ENCODE results near the gene RPTOR. TPM values are rescaled to one million over a fixed set of nuclear protein-coding genes. Genes with fewer than 3 reads are reported as not detected.

RPTOR gene
- total and polyA plus RNA-seq, 10 of the 15 experiments (the other 5 are each of a cell fraction or from before 2014, with no cell fraction given) = 0.18 to 32.1 (median 7.8) TPM

DNA sequence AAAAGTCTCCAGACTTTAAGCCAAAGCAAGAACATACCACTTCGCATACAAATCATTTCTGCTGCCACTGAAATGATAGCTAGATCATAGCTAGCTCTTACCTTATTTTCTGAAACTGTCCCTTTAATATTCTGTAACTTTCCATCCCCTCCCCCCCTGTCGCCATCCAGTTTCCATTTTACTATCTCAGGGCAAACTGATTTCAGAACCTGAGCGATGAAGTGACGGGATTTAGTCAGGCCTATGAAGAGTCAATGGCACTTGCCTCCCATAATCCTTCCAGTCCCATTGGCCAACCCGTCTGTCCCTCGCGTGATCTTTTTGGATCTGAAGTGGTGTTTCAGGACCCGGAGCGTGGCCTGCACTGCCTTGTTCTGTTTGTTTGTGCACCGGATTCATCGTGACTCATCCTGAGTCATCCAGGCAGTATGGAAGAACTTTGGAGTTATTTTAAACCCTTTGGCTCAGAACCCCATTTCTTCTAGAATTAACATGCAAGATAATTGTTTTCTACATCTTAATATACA is 247.2 kb downstream of the RPTOR start:
- H3K9me3 ChIP-seq (replicated peaks; ENCODE audit: control insufficient read depth, insufficient read depth, low read length) = peaks cover 5% of the 10 kb centered on the region; the same call in 2 of the 3 replicates
- H3K4me2 ChIP-seq (ENCODE audit: control insufficient read depth, insufficient read depth) = no peak overlapping the region
- RAD21 ChIA-PET (ENCODE audit: unreplicated experiment) = interaction anchor here (1.2 to 2.6 kb wide), 4 partner anchors 41 to 186 kb away, joined by 4 to 15 read pairs (median 4); no protein-coding TSS in a partner anchor
- H3K79me2 ChIP-seq (ENCODE audit: control insufficient read depth, insufficient read depth, low read length) = no peaks in the 10 kb centered on the region; the same call in 1 of the 2 replicates
- no peaks in the 10 kb centered on the region for H4K20me1 ChIP-seq (ENCODE audit: control insufficient read depth, insufficient read depth)
- CTCF ChIA-PET = interaction anchor here (0.8 to 3.0 kb wide), 3 partner anchors 11 to 101 kb away, joined by 3 to 13 read pairs (median 4); no protein-coding TSS in a partner anchor
- DNase-seq (ENCODE audit: low read depth, low spot score) (no peak), FAIRE-seq (no peak), ATAC-seq (no peak)
- SMC1A ChIA-PET (ENCODE audit: uncharacterized antibody, unreplicated experiment) = interaction anchor here (1.0 to 3.7 kb wide), 6 partner anchors 11 to 181 kb away, joined by 3 to 24 read pairs (median 8); no protein-coding TSS in a partner anchor
- H3K9ac ChIP-seq (ENCODE audit: control insufficient read depth, insufficient read depth, low read length) = no peak overlapping the region
- H2AFZ ChIP-seq (ENCODE audit: control insufficient read depth, low read depth, low read length) = no peak overlapping the region
- intact Hi-C loops (cut with micrococcal nuclease; ENCODE audit: unreplicated experiment) = loop anchor here (5.0 kb wide), 1 partner anchor 40 kb away; no protein-coding TSS in a partner anchor
- H3K4me1 ChIP-seq (ENCODE audit: control insufficient read depth, insufficient read depth, low read length) = peaks cover 39% of the 10 kb centered on the region
- TF ChIP-seq NFIC (IDR thresholded peaks at IDR 0.05; ENCODE audit: low read depth, low read length) (peak; percentile 53; the same call in 1 of the 2 replicates), SMC3 (IDR thresholded peaks at IDR 0.05; ENCODE audit: borderline replicate concordance, low read length) (no peak), EZH2 (IDR thresholded peaks at IDR 0.05; ENCODE audit: borderline replicate concordance, control insufficient read depth, low read depth, low read length) (no peak), HDAC6 (IDR thresholded peaks at IDR 0.05; ENCODE audit: unreplicated experiment) (no peak), JUNB (IDR thresholded peaks at IDR 0.05) (peak; percentile 66), CREM (IDR thresholded peaks at IDR 0.05; ENCODE audit: low read depth) (0 out of 2 replicates have a peak, but pooled peaks have one; percentile 16), POLR2AphosphoS5 (IDR thresholded peaks at IDR 0.05; ENCODE audit: low read length) (no peak), IRF4 (IDR thresholded peaks at IDR 0.05; ENCODE audit: low read depth, low read length) (0 out of 2 replicates have a peak, but pooled peaks have one; percentile 25), PAX8 (IDR thresholded peaks at IDR 0.05) (no peak), EED (IDR thresholded peaks at IDR 0.05; ENCODE audit: low read depth) (0 out of 2 replicates have a peak, but pooled peaks have one; percentile 23), MTA3 (IDR thresholded peaks at IDR 0.05; ENCODE audit: borderline replicate concordance, low read length) (peak; percentile 43; the same call in 1 of the 2 replicates), ESRRA (IDR thresholded peaks at IDR 0.05; ENCODE audit: low read length) (no peak), POU2F2 (IDR thresholded peaks at IDR 0.05; ENCODE audit: borderline replicate concordance, low read depth, low read length) (no peak)
- TF ChIP-seq, protein P1, sequence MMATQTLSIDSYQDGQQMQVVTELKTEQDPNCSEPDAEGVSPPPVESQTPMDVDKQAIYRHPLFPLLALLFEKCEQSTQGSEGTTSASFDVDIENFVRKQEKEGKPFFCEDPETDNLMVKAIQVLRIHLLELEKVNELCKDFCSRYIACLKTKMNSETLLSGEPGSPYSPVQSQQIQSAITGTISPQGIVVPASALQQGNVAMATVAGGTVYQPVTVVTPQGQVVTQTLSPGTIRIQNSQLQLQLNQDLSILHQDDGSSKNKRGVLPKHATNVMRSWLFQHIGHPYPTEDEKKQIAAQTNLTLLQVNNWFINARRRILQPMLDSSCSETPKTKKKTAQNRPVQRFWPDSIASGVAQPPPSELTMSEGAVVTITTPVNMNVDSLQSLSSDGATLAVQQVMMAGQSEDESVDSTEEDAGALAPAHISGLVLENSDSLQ (IDR thresholded peaks at IDR 0.05) = peak; percentile 22; the same call in 1 of the 2 replicates
- TF ChIP-seq, protein P2, sequence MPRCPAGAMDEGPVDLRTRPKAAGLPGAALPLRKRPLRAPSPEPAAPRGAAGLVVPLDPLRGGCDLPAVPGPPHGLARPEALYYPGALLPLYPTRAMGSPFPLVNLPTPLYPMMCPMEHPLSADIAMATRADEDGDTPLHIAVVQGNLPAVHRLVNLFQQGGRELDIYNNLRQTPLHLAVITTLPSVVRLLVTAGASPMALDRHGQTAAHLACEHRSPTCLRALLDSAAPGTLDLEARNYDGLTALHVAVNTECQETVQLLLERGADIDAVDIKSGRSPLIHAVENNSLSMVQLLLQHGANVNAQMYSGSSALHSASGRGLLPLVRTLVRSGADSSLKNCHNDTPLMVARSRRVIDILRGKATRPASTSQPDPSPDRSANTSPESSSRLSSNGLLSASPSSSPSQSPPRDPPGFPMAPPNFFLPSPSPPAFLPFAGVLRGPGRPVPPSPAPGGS (IDR thresholded peaks at IDR 0.05; ENCODE audit: borderline replicate concordance, insufficient read depth, low read depth, low read length, poor library complexity, severe bottlenecking) = peak; percentile 66
- TF ChIP-seq, protein P3, sequence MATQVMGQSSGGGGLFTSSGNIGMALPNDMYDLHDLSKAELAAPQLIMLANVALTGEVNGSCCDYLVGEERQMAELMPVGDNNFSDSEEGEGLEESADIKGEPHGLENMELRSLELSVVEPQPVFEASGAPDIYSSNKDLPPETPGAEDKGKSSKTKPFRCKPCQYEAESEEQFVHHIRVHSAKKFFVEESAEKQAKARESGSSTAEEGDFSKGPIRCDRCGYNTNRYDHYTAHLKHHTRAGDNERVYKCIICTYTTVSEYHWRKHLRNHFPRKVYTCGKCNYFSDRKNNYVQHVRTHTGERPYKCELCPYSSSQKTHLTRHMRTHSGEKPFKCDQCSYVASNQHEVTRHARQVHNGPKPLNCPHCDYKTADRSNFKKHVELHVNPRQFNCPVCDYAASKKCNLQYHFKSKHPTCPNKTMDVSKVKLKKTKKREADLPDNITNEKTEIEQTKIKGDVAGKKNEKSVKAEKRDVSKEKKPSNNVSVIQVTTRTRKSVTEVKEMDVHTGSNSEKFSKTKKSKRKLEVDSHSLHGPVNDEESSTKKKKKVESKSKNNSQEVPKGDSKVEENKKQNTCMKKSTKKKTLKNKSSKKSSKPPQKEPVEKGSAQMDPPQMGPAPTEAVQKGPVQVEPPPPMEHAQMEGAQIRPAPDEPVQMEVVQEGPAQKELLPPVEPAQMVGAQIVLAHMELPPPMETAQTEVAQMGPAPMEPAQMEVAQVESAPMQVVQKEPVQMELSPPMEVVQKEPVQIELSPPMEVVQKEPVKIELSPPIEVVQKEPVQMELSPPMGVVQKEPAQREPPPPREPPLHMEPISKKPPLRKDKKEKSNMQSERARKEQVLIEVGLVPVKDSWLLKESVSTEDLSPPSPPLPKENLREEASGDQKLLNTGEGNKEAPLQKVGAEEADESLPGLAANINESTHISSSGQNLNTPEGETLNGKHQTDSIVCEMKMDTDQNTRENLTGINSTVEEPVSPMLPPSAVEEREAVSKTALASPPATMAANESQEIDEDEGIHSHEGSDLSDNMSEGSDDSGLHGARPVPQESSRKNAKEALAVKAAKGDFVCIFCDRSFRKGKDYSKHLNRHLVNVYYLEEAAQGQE (IDR thresholded peaks at IDR 0.05; ENCODE audit: low read depth, low read length) = no peak
- peak overlapping the region; percentile 51 for H3K27ac ChIP-seq (ENCODE audit: control insufficient read depth, insufficient read depth)
- in situ Hi-C loops (cut with MboI) = no loop called here
- no peak overlapping the region for H3K4me3 ChIP-seq
- POLR2A ChIA-PET = interaction anchor here (1.7 kb wide), 1 partner anchor 41 kb away, joined by 4 read pairs; no protein-coding TSS in a partner anchor
- WGBS (ENCODE audit: insufficient coverage, insufficient replicate concordance, low lambda C conversion rate, missing lambda C conversion rate) = 93% methylated on average over 11 of the region's 11 CpGs
- no TSS peak for BruUV-seq (replicated peaks)
- H3K27me3 ChIP-seq (replicated peaks in 1 of 2; ENCODE audit: control insufficient read depth in 2 of 2, insufficient read depth in 2 of 2, low read length in 1 of 2) = no peaks in the 10 kb centered on the region
- peaks cover 4 to 5% of the 10 kb centered on the region in 2 experiments; a peak in 2 of 4 replicates for H3K36me3 ChIP-seq (ENCODE audit: control insufficient read depth in 2 of 2, insufficient read depth in 2 of 2, low read length in 1 of 2)
